Endothelial cell (in vitro differentiated cells): ENCODE data around the gene AGO3. TPM values are rescaled to one million over a fixed set of nuclear protein-coding genes. Genes with fewer than 3 reads are reported as not detected.
"Not testable (repeated sequence)": the region's sequence is repeated elsewhere in the genome, so short reads cannot be mapped to it uniquely, and the experiment has no call there.

Experiments
- DNase-seq: peaks from one replicate; pipeline ENCODE4 v3.0.0; 2021; ENCODE audit warnings: low spot score
- H3K27ac Mint-ChIP-seq: one replicate; pipeline ENCODE4 v1.8.0; 2021; ENCODE audit warnings: mixed read lengths, inconsistent platforms; ENCODE audit not compliant: unreplicated experiment
- H3K27me3 Mint-ChIP-seq: one replicate; pipeline ENCODE4 v1.8.0; 2021; ENCODE audit warnings: mild to moderate bottlenecking, moderate library complexity, mixed read lengths, inconsistent platforms; ENCODE audit not compliant: unreplicated experiment
- H3K36me3 Mint-ChIP-seq: one replicate; pipeline ENCODE4 v1.8.0; 2021; ENCODE audit warnings: mild to moderate bottlenecking, low read depth, mixed read lengths, inconsistent platforms; ENCODE audit not compliant: unreplicated experiment
- H3K4me1 Mint-ChIP-seq: one replicate; pipeline ENCODE4 v1.8.0; 2021; ENCODE audit warnings: mild to moderate bottlenecking, mixed read lengths, inconsistent platforms; ENCODE audit not compliant: unreplicated experiment
- H3K4me3 Mint-ChIP-seq: one replicate; pipeline ENCODE4 v1.8.0; 2021; ENCODE audit warnings: mild to moderate bottlenecking, mixed read lengths, inconsistent platforms; ENCODE audit not compliant: unreplicated experiment
- H3K9me3 Mint-ChIP-seq: one replicate; pipeline ENCODE4 v1.8.0; 2021; ENCODE audit warnings: mixed read lengths, inconsistent platforms; ENCODE audit not compliant: unreplicated experiment
- total RNA-seq: library from RNA; stranded (reverse); fragmentation: NEBNext Ultra II Directional; extraction: Animal tissue kit (Norgen Biotek cat#: 25700); gene quantifications from one replicate; pipeline ENCODE4 v1.2.1, GENCODE V29; 2021; ENCODE audit not compliant: unreplicated experiment
- TF ChIP-seq, protein P1 (sequence below): fragments of 200-600 bp; sonication (generic); IDR thresholded peaks from one replicate; pipeline ENCODE4 v1.5.0; 2021; ENCODE audit warnings: antibody characterized with exemption; ENCODE audit not compliant: unreplicated experiment

AGO3 gene
- total RNA-seq, 1 donor from 2014 or later = 25.9 TPM

DNA sequence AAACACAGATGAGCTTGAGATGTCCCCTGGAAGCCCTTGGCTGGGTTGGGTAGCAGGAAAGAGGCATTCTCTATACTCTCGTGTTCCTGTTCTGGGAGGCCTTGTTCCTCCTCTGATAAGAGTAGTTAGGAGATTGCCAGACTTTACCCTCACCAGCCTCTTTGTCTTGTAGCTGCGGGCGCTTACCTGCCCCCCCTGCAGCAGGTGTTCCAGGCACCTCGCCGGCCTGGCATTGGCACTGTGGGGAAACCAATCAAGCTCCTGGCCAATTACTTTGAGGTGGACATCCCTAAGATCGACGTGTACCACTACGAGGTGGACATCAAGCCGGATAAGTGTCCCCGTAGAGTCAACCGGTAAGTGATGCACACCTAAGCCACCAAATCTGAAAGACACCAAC, 42.6 kb upstream of the AGO3 start:
- Mint-ChIP-seq H3K27ac (no peak overlapping the region), H3K4me3 (no peak overlapping the region), H3K4me1 (peaks cover 46% of the 10 kb centered on the region), H3K36me3 (peaks cover 24% of the 10 kb centered on the region), H3K27me3 (peaks cover 2% of the 10 kb centered on the region), H3K9me3 (no peaks in the 10 kb centered on the region)
- TF ChIP-seq, protein P1, sequence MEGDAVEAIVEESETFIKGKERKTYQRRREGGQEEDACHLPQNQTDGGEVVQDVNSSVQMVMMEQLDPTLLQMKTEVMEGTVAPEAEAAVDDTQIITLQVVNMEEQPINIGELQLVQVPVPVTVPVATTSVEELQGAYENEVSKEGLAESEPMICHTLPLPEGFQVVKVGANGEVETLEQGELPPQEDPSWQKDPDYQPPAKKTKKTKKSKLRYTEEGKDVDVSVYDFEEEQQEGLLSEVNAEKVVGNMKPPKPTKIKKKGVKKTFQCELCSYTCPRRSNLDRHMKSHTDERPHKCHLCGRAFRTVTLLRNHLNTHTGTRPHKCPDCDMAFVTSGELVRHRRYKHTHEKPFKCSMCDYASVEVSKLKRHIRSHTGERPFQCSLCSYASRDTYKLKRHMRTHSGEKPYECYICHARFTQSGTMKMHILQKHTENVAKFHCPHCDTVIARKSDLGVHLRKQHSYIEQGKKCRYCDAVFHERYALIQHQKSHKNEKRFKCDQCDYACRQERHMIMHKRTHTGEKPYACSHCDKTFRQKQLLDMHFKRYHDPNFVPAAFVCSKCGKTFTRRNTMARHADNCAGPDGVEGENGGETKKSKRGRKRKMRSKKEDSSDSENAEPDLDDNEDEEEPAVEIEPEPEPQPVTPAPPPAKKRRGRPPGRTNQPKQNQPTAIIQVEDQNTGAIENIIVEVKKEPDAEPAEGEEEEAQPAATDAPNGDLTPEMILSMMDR = no peak
- no peak for DNase-seq

DNA sequence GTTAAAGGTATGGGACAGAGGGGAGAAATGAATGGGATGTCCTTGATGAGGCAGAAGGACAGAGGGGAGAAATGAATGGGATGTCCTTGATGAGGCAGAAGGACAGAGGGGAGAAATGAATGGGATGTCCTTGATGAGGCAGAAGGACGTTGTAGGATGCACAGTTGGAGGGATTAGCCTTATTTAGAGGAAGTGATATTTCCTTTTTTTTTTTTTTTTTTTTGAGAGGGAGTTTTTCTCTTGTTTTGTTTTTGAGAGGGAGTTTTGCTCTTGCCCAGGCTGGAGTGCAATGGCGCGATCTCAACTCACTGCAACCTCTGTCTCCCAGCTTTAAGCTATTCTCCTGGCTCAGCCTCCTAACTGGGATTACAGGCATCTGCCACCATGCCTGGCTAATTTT, 41.9 kb upstream of the AGO3 start:
- not testable (repeated sequence) for H3K27me3 Mint-ChIP-seq, DNase-seq, H3K4me3 Mint-ChIP-seq, H3K9me3 Mint-ChIP-seq
- peak overlapping the region; percentile 21 for H3K27ac Mint-ChIP-seq
- peaks cover 27% of the 10 kb centered on the region for H3K36me3 Mint-ChIP-seq
- peaks cover 47% of the 10 kb centered on the region for H3K4me1 Mint-ChIP-seq

DNA sequence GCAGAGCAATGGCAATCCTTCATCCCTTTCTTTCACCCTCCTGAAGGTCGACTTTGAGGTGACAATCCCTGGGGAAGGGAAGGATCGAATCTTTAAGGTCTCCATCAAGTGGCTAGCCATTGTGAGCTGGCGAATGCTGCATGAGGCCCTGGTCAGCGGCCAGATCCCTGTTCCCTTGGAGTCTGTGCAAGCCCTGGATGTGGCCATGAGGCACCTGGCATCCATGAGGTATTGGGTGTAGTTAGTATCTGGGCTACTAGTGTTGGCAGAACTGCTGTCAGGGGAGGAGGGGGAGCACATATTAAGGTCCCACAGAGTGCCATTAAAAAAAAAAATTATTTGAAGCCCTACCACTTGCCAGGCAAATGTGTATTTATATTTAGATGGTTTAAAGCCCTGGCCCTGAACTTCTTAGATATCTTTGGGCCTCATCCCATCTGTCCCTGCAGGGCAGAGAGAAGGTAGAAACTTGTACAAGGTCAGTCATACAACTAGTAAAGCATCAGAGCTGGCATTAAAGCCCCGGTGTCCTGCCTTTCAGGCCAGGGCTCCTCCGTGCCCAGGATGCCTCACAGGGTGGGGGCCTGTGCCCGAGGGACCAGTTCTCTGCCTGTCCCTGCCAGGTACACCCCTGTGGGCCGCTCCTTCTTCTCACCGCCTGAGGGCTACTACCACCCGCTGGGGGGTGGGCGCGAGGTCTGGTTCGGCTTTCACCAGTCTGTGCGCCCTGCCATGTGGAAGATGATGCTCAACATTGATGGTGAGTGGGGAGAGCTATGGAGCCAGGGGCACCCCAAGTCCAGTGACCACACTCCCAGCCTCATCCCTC, 37.6 kb upstream of the AGO3 start:
- TF ChIP-seq, protein P1 = no peak
- Mint-ChIP-seq H3K27ac (no peak overlapping the region), H3K4me3 (no peak overlapping the region), H3K9me3 (no peaks in the 10 kb centered on the region), H3K4me1 (peaks cover 17% of the 10 kb centered on the region), H3K36me3 (peaks cover 46% of the 10 kb centered on the region), H3K27me3 (no peaks in the 10 kb centered on the region)
- DNase-seq = no peak

DNA sequence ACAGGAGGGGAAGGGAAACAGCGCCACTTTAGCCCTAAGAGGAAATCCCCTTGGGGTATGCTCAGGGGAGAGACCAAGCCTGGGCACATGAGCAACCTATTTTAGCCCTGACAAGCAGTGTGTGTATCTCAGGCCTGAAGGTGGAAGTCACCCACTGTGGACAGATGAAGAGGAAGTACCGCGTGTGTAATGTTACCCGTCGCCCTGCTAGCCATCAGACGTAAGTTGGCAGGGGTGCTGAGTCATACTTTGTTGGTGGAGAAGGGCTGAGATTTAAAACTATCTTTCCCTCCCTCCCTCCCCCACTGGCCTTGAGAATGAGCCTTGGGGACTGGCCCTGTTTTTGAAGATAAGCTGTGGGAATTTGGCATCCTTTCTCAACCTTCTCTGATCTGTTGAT, 36.7 kb upstream of the AGO3 start:
- no peak for DNase-seq
- Mint-ChIP-seq H3K27me3 (no peaks in the 10 kb centered on the region), H3K9me3 (no peaks in the 10 kb centered on the region), H3K4me3 (peak overlapping the region; percentile 58), H3K27ac (peak overlapping the region; percentile 46), H3K36me3 (peaks cover 39% of the 10 kb centered on the region), H3K4me1 (peaks cover 10% of the 10 kb centered on the region)
- TF ChIP-seq, protein P1 = no peak

DNA sequence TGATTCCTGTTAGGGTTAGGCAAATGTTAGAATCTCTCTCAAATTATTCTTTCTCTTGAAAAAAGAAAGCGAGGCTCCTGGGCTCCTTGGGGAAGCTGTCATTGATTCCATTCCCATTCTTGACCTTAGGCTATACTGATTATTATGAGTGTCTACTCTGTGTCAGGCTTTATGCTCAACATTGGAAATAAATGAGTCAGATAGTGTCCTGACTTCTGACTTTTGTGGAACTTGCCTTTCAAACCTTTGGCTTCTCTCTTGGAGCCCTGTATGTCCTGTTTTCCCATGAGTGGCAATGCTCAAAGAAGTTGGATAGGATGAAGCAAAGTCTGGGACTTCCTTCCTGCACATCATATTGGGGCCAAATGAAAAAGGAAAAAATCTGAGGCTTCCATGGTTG, 36.2 kb upstream of the AGO3 start:
- Mint-ChIP-seq H3K27ac (peak overlapping the region; percentile 64), H3K4me1 (peaks cover 13% of the 10 kb centered on the region), H3K4me3 (peak overlapping the region; percentile 58), H3K27me3 (no peaks in the 10 kb centered on the region), H3K36me3 (peaks cover 39% of the 10 kb centered on the region), H3K9me3 (no peaks in the 10 kb centered on the region)
- TF ChIP-seq, protein P1 = no peak
- DNase-seq = no peak
